HepG2 (cell line): ENCODE measurements around the gene CFAP97. TPM values are rescaled to one million over a fixed set of nuclear protein-coding genes. Genes with fewer than 3 reads are reported as not detected.

Experiments
- AFF4 ChIP-seq: sonication (generic); formaldehyde crosslinking; IDR thresholded peaks from 2 replicates; pipeline ENCODE4 v1.4.0; 2020; ENCODE audit warnings: missing genetic modification reagents
- BRD4 ChIP-seq: sonication (generic); formaldehyde crosslinking; IDR thresholded peaks from 2 replicates; pipeline ENCODE4 v1.4.0; 2020; ENCODE audit warnings: missing genetic modification reagents
- HOXD1 ChIP-seq: sonication (generic); formaldehyde crosslinking; IDR thresholded peaks from 2 replicates; pipeline ENCODE4 v1.5.0; 2020; ENCODE audit warnings: missing genetic modification reagents
- MATR3 ChIP-seq: sonication (generic); formaldehyde crosslinking; IDR thresholded peaks from 2 replicates; pipeline ENCODE4 v1.4.0; 2020; ENCODE audit warnings: missing genetic modification reagents
- MTF1 ChIP-seq: sonication (generic); formaldehyde crosslinking; IDR thresholded peaks from 2 replicates; pipeline ENCODE4 v1.5.0; 2020; ENCODE audit warnings: missing genetic modification reagents
- NFYC ChIP-seq: IDR thresholded peaks from 2 replicates; pipeline ENCODE4 v1.6.1; 2016; ENCODE audit warnings: missing genetic modification reagents, missing compliant biosample characterization
- PCBP1 ChIP-seq: fragments of 200-400 bp; formaldehyde crosslinking; IDR thresholded peaks from 2 replicates; pipeline ENCODE4 v1.6.1; 2017; ENCODE audit warnings: mild to moderate bottlenecking, low read depth, low read length, borderline replicate concordance
- POLR2AphosphoS5 ChIP-seq: IDR thresholded peaks from 2 replicates; pipeline ENCODE4 v1.6.1; 2012; ENCODE audit warnings: low read depth, low read length
- RNF219 ChIP-seq: sonication (generic); formaldehyde crosslinking; IDR thresholded peaks from 2 replicates; pipeline ENCODE4 v1.5.0; 2020; ENCODE audit warnings: mild to moderate bottlenecking, missing genetic modification reagents
- SMC3 ChIP-seq: IDR thresholded peaks from 2 replicates; pipeline ENCODE4 v1.6.1; 2011; ENCODE audit warnings: low read length, improper control_type of control experiment
- SOX5 ChIP-seq: IDR thresholded peaks from 2 replicates; pipeline ENCODE4 v1.6.1; 2016; ENCODE audit warnings: borderline replicate concordance
- ZBTB38 ChIP-seq: sonication (generic); formaldehyde crosslinking; IDR thresholded peaks from 2 replicates; pipeline ENCODE4 v1.5.1; 2020; ENCODE audit warnings: mild to moderate bottlenecking, missing genetic modification reagents
- ZFAT ChIP-seq: sonication (generic); formaldehyde crosslinking; conservative IDR thresholded peaks from 2 replicates; pipeline ENCODE4 v1.8.1; 2023; ENCODE audit warnings: missing genetic modification reagents, inconsistent platforms
- ZNF124 ChIP-seq: sonication (generic); formaldehyde crosslinking; IDR thresholded peaks from 2 replicates; pipeline ENCODE4 v1.4.0; 2020; ENCODE audit warnings: missing genetic modification reagents
- ZNF136 ChIP-seq: sonication (generic); formaldehyde crosslinking; IDR thresholded peaks from 2 replicates; pipeline ENCODE4 v1.8.1; 2022; ENCODE audit warnings: low read depth, mild to moderate bottlenecking, moderate library complexity, missing genetic modification reagents
- ZNF331 ChIP-seq: sonication (generic); formaldehyde crosslinking; IDR thresholded peaks from 2 replicates; pipeline ENCODE4 v1.4.0; 2020; ENCODE audit warnings: missing genetic modification reagents
- ZNF567 ChIP-seq: sonication (generic); formaldehyde crosslinking; IDR thresholded peaks from 2 replicates; pipeline ENCODE4 v1.8.1; 2023; ENCODE audit warnings: mild to moderate bottlenecking, missing genetic modification reagents, borderline replicate concordance
- ZNF576 ChIP-seq: sonication (generic); formaldehyde crosslinking; IDR thresholded peaks from 2 replicates; pipeline ENCODE4 v1.4.0; 2020; ENCODE audit warnings: mild to moderate bottlenecking, missing genetic modification reagents
- ZNF597 ChIP-seq: sonication (generic); formaldehyde crosslinking; IDR thresholded peaks from 2 replicates; pipeline ENCODE4 v1.5.0; 2020; ENCODE audit warnings: missing genetic modification reagents
- ZNF614 ChIP-seq: IDR thresholded peaks from 2 replicates; pipeline ENCODE4 v1.6.1; 2018; ENCODE audit warnings: missing biosample characterization, missing genetic modification reagents, inconsistent platforms, borderline replicate concordance
- ZNF777 ChIP-seq: sonication (generic); formaldehyde crosslinking; IDR thresholded peaks from 2 replicates; pipeline ENCODE4 v1.4.0; 2020; ENCODE audit warnings: missing genetic modification reagents
- ZNF878 ChIP-seq: sonication (generic); formaldehyde crosslinking; IDR thresholded peaks from 2 replicates; pipeline ENCODE4 v1.8.1; 2023; ENCODE audit warnings: mild to moderate bottlenecking, missing genetic modification reagents, moderate library complexity
- ZNF883 ChIP-seq: sonication (generic); formaldehyde crosslinking; IDR thresholded peaks from 2 replicates; pipeline ENCODE4 v1.5.1; 2020; ENCODE audit warnings: mild to moderate bottlenecking, missing genetic modification reagents; ENCODE audit errors: not compliant biosample characterization
- polyA plus RNA-seq, 8 experiments: library from polyadenylated mRNA; depleted of rRNA in 3 of 8; stranded (reverse) in 7 of 8; unstranded in 1 of 8; fragments of >200 nt; fragmentation: Illumina TruSeq in 4 of 8; extraction: Trizol in 4 of 8; gene quantifications; 2 replicates each; pipeline versions ENCODE4 v1.2.1 to v1.2.3, GENCODE V29; 2011 to 2016; ENCODE audit warnings: low read depth in 4 of 8, missing spikeins in 1 of 8, mixed read lengths in 1 of 8; ENCODE audit not compliant: insufficient read depth in 1 of 8
- total RNA-seq, 5 experiments: library from RNA; depleted of rRNA; stranded (reverse); fragments of >200 nt; fragmentation: Illumina TruSeq; extraction: Trizol; gene quantifications; 2 replicates each; pipeline ENCODE4 v1.2.3, GENCODE V29; 2016; ENCODE audit warnings: low read depth in 1 of 5

The CFAP97 gene
- total and polyA plus RNA-seq, 2 of the 13 experiments (the other 11 are each of a cell fraction or from before 2014, with no cell fraction given): 32.1 to 44.4 TPM

- TF ChIP-seq RNF219 (CRISPR knock-in tag) (0 out of 2 replicates have a peak, but pooled peaks have one; percentile 67), ZFAT (no peak), ZNF124 (no peak; the same call in 1 of the 2 replicates), SOX5 (CRISPR knock-in tag) (no peak), ZNF136 (CRISPR knock-in tag) (no peak), BRD4 (CRISPR knock-in tag) (no peak), NFYC (CRISPR knock-in tag) (no peak), PCBP1 (no peak), ZNF567 (no peak), ZNF331 (CRISPR knock-in tag) (peak; percentile 48; the same call in 1 of the 2 replicates), ZNF883 (CRISPR knock-in tag) (no peak), ZBTB38 (CRISPR knock-in tag) (0 out of 2 replicates have a peak, but pooled peaks have one; percentile 40), ZNF576 (CRISPR knock-in tag) (no peak), MTF1 (no peak), ZNF878 (CRISPR knock-in tag) (no peak), HOXD1 (CRISPR knock-in tag) (no peak), MATR3 (CRISPR knock-in tag) (no peak), ZNF777 (peak; percentile 78), AFF4 (CRISPR knock-in tag) (no peak), ZNF597 (no peak), SMC3 (no peak), ZNF614 (CRISPR knock-in tag) (no peak; the same call in 1 of the 2 replicates), POLR2AphosphoS5 (0 out of 2 replicates have a peak, but pooled peaks have one; percentile 33)
Measured at GRCh38 chr4:185209031-185209851, 5.4 kb upstream of the CFAP97 start, which contains the start of gene SNX25 (continued).
